ENCODE data around the gene TRAF2. TPM values are rescaled to one million over a fixed set of nuclear protein-coding genes. Genes with fewer than 3 reads are reported as not detected.

Gene TRAF2
- total and polyA plus RNA-seq, 2 of the 8 experiments (the other 6 are each of a cell fraction or from before 2014, with no cell fraction given), result 26.9 to 50.2 TPM

DNA sequence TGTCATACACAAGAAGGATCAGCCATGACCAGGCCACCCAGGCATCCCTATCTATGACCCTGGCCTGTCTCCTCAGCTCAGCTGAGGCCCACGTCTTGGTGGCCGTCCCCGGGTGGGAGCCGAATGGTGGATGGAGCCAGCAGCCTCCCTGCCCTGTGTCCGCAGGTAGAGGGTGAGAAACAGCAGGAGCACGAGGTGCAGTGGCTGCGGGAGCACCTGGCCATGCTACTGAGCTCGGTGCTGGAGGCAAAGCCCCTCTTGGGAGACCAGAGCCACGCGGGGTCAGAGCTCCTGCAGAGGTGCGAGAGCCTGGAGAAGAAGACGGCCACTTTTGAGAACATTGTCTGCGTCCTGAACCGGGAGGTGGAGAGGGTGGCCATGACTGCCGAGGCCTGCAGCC lies 33.8 kb downstream of the TRAF2 start:
- Histone ChIP-seq H3K18ac (ENCODE audit: extremely low read depth, low read length) (no peak overlapping the region), H3K56ac (replicated peaks; ENCODE audit: insufficient read length, low read depth, low read length) (no peak overlapping the region), H3K9ac (replicated peaks in 1 of 4; ENCODE audit: extremely low read depth in 1 of 4, low read depth in 3 of 4, low read length in 3 of 4) (no peak overlapping the region), H2BK20ac (ENCODE audit: low read length) (no peak overlapping the region), H3K4me1 (replicated peaks in 1 of 4; ENCODE audit: control insufficient read depth in 3 of 4, insufficient read depth in 4 of 4, low read length in 3 of 4) (no peaks in the 10 kb centered on the region), H3K4me3 (ENCODE audit: extremely low read depth in 1 of 4, insufficient read depth in 2 of 4, low read depth in 3 of 4, low read length in 4 of 4) (no peak overlapping the region), H3K9me3 (ENCODE audit: insufficient read depth in 2 of 2, low read depth in 1 of 2, low read length in 1 of 2) (no peaks in the 10 kb centered on the region), H2BK12ac (ENCODE audit: low read depth, low read length) (no peak overlapping the region), H3K27ac (ENCODE audit: low read depth, low read length) (no peak overlapping the region), H4K20me1 (replicated peaks in 1 of 2; ENCODE audit: control insufficient read depth in 1 of 2, insufficient read depth in 2 of 2, low read length in 2 of 2) (peaks cover 4 to 12% of the 10 kb centered on the region in 2 experiments), H2BK15ac (ENCODE audit: low read length) (no peak overlapping the region), H3K36me3 (ENCODE audit: control insufficient read depth in 2 of 4, insufficient read depth in 4 of 4, low read length in 3 of 4) (peaks cover 26 to 44% (median 38%) of the 10 kb centered on the region in 4 experiments), H3K79me1 (ENCODE audit: low read depth, low read length) (peaks cover 7% of the 10 kb centered on the region), H2AK5ac (ENCODE audit: low read depth, low read length) (no peak overlapping the region), H3K27me3 (replicated peaks in 1 of 4; ENCODE audit: control insufficient read depth in 3 of 4, extremely low read depth in 1 of 4, insufficient read depth in 3 of 4, low read length in 3 of 4) (no peaks in the 10 kb centered on the region), H3K4me2 (ENCODE audit: insufficient read depth in 1 of 2, low read depth in 2 of 2, low read length in 2 of 2) (no peak overlapping the region), H3K4ac (replicated peaks; ENCODE audit: insufficient read length, low read depth, low read length) (no peak overlapping the region), H2BK5ac (ENCODE audit: low read depth, low read length) (no peak overlapping the region), H2BK120ac (replicated peaks; ENCODE audit: low read depth, low read length) (no peak overlapping the region), H3K23ac (ENCODE audit: insufficient read length) (no peak overlapping the region), H4K8ac (ENCODE audit: extremely low read depth, insufficient read depth, low read length) (no peak overlapping the region), H3K23me2 (ENCODE audit: low read depth, low read length) (no peaks in the 10 kb centered on the region), H4K5ac (ENCODE audit: insufficient read length, low read depth, low read length) (no peak overlapping the region), H2AFZ (ENCODE audit: low read length) (no peak overlapping the region), H3K79me2 (ENCODE audit: control insufficient read depth in 1 of 2, insufficient read depth in 2 of 2, low read length in 2 of 2) (no peaks in the 10 kb centered on the region), H3K14ac (ENCODE audit: insufficient read length) (no peak overlapping the region), H4K91ac (replicated peaks; ENCODE audit: insufficient read length, low read length) (no peak overlapping the region)
- CTCF ChIA-PET (ENCODE audit: partially characterized antibody), result interaction anchor here (0.5 to 1.9 kb wide), 9 partner anchors 10 to 96 kb away, joined by 3 to 8 read pairs (median 3); no protein-coding TSS in a partner anchor
- no peak for FAIRE-seq
- POLR2A ChIA-PET (ENCODE audit: partially characterized antibody), result no interaction called here
- 91% methylated on average over 15 of the region's 15 CpGs; no CpG with 5 or more reads in 1 of the 2 experiments for WGBS, 2 experiments (ENCODE audit: extremely low coverage in 1 of 2, insufficient coverage in 1 of 2, insufficient read length in 1 of 2, insufficient replicate concordance in 2 of 2, low coverage in 1 of 2, low lambda C conversion rate in 2 of 2, missing lambda C conversion rate in 1 of 2)
- DNase-seq (ENCODE audit: low read depth in 1 of 2, low spot score in 2 of 2), result no peak
- TF ChIP-seq SIN3A (conservative IDR thresholded peaks at IDR 0.05 in 1 of 2, IDR thresholded peaks at IDR 0.05 in 1 of 2; ENCODE audit: low read depth in 1 of 2, low read length in 2 of 2) (no peak), POU5F1 (IDR thresholded peaks at IDR 0.05; ENCODE audit: low read depth, low read length) (no peak), NANOG (IDR thresholded peaks at IDR 0.05; ENCODE audit: insufficient read depth, low read depth, low read length, poor library complexity, severe bottlenecking) (no peak), EP300 (IDR thresholded peaks at IDR 0.05; ENCODE audit: borderline replicate concordance in 1 of 2, low read depth in 2 of 2, low read length in 2 of 2) (no peak), TBP (IDR thresholded peaks at IDR 0.05; ENCODE audit: low read depth, low read length) (no peak), TAF1 (IDR thresholded peaks at IDR 0.05; ENCODE audit: low read depth, low read length) (no peak), NRF1 (IDR thresholded peaks at IDR 0.05; ENCODE audit: low read depth, low read length) (no peak), SIRT6 (IDR thresholded peaks at IDR 0.05; ENCODE audit: low read length) (no peak), POLR2AphosphoS5 (IDR thresholded peaks at IDR 0.05; ENCODE audit: low read depth, low read length) (no peak), SP2 (IDR thresholded peaks at IDR 0.05; ENCODE audit: low read length) (no peak), RNF2 (IDR thresholded peaks at IDR 0.05; ENCODE audit: borderline replicate concordance, low read depth, low read length, missing control alignments, poor library complexity, severe bottlenecking) (no peak), RBBP5 (IDR thresholded peaks at IDR 0.05; ENCODE audit: borderline replicate concordance, low read depth, low read length) (no peak), KDM1A (IDR thresholded peaks at IDR 0.05; ENCODE audit: borderline replicate concordance, low read length) (no peak), TAF7 (optimal IDR thresholded peaks at IDR 0.05; ENCODE audit: borderline replicate concordance, low read depth, low read length) (no peak)

Measured in H1 (cell line).